Retinal pigment epithelial cell (primary cell): ENCODE data around the gene FGF22.
"Not testable (repeated sequence)": the region's sequence is repeated elsewhere in the genome, so short reads cannot be mapped to it uniquely, and the experiment has no call there.

Experiments
- DNase-seq: peaks from one replicate; pipeline ENCODE4 v3.0.0-alpha.2; 2010; ENCODE audit warnings: low read depth
- H3K4me3 ChIP-seq: 2 replicates; pipeline ENCODE4 v1.5.1; 2011; ENCODE audit warnings: mild to moderate bottlenecking, low read length, control low read depth, moderate library complexity
- CTCF ChIP-seq: conservative IDR thresholded peaks from 2 replicates; pipeline ENCODE4 v1.5.1; 2011; ENCODE audit warnings: low read depth, low read length, control low read depth, inconsistent platforms

FGF22 gene

GRCh38 chr19:664913-665443, 25.3 kb downstream of the FGF22 start:
- H3K4me3 ChIP-seq: no peak overlapping the region
- peak; percentile 20 for DNase-seq
- TF ChIP-seq CTCF: peak; percentile 90

GRCh38 chr19:666985-667573, 27.4 kb downstream of the FGF22 start:
- H3K4me3 ChIP-seq, DNase-seq: not testable (repeated sequence)

- not testable (repeated sequence) for H3K4me3 ChIP-seq
- DNase-seq: peak; percentile 21
Measured at GRCh38 chr19:668675-669434, 29.2 kb downstream of the FGF22 start.

- H3K4me3 ChIP-seq: no peak overlapping the region
- no peak for DNase-seq
- TF ChIP-seq CTCF: peak; percentile 8
Measured at GRCh38 chr19:670609-671075, 31.0 kb downstream of the FGF22 start.

- DNase-seq: no peak
Measured at GRCh38 chr19:674282-675151, 34.8 kb downstream of the FGF22 start.

GRCh38 chr19:676007-676338, 36.3 kb downstream of the FGF22 start:
- no peak for DNase-seq
- peak overlapping the region; percentile 46 for H3K4me3 ChIP-seq
- no peak for TF ChIP-seq CTCF

More at GRCh38 chr19:674282-675151, 34.8 kb downstream of the FGF22 start:
- TF ChIP-seq CTCF: no peak
- H3K4me3 ChIP-seq: no peak overlapping the region

GRCh38 chr19:676339-677105, 36.8 kb downstream of the FGF22 start, which contains the start of gene FSTL3:
TSS of gene FSTL3 (plus strand) at chr19:676392. CDS start at chr19:676424, 32 bp downstream.
- H3K4me3 ChIP-seq: peak within 1 kb of the TSS; percentile 88
- DNase-seq: peak; percentile 17
- TF ChIP-seq CTCF: no peak
